SK-N-SH (cell line): Measurements from ENCODE around the gene UFC1. TPM values are rescaled to one million over a fixed set of nuclear protein-coding genes. Genes with fewer than 3 reads are reported as not detected.

Experiments
- CTCF ChIA-PET: fragments of 300-600, 350-600 bp; formaldehyde crosslinking; extraction: SDS; loops from one replicate; lab custom pipeline; 2021; lab: Yijun Ruan, JAX
- POLR2A ChIA-PET: fragments of 350-600 bp; sonication (Branson Sonifier 250); formaldehyde crosslinking; extraction: SDS; loops from one replicate; lab custom pipeline; 2020; ENCODE audit warnings: antibody characterized with exemption, inconsistent platforms; lab: Yijun Ruan, JAX
- DNase-seq: peaks from one replicate; pipeline ENCODE4 v3.0.0; 2012
- H2AFZ ChIP-seq: fragments of 200-600 bp; sonication (generic); 2 replicates; pipeline ENCODE4 v1.8.1; 2016; ENCODE audit warnings: antibody characterized with exemption, mild to moderate bottlenecking, low read depth
- H3F3A ChIP-seq: fragments of 200-600 bp; sonication (generic); replicated peaks from 2 replicates; pipeline ENCODE3; 2016; ENCODE audit warnings: antibody characterized with exemption, mild to moderate bottlenecking; ENCODE audit not compliant: insufficient read depth
- H3K27ac ChIP-seq, 2 experiments: fragments of 200-500 bp in 1 of 2; fragments of 200-600 bp in 1 of 2; sonication (Bioruptor generic) in 1 of 2; sonication (generic), shearing (Covaris generic) in 1 of 2; 2 replicates each; pipeline versions ENCODE4 v1.5.1 to v1.6.1; 2014 to 2016; ENCODE audit warnings: low read depth in 2 of 2, inconsistent platforms in 1 of 2, low read length in 1 of 2, mild to moderate bottlenecking in 1 of 2, mixed read lengths in 1 of 2
- H3K27me3 ChIP-seq: fragments of 200-600 bp; sonication (generic), shearing (Covaris generic); 2 replicates; pipeline ENCODE4 v1.6.1; 2016; ENCODE audit warnings: mixed run types; ENCODE audit not compliant: insufficient read depth
- H3K36me3 ChIP-seq, 2 experiments: fragments of 200-500 bp in 1 of 2; fragments of 200-600 bp in 1 of 2; sonication (Bioruptor generic) in 1 of 2; sonication (generic) in 1 of 2; replicated peaks in 1 of 2; 2 replicates each; pipeline versions ENCODE3 to v1.5.1; 2014 to 2016; ENCODE audit warnings: low read length in 1 of 2, mild to moderate bottlenecking in 1 of 2; ENCODE audit not compliant: insufficient read depth in 2 of 2, control insufficient read depth in 1 of 2
- H3K4me1 ChIP-seq, 2 experiments: fragments of 200-500 bp in 1 of 2; fragments of 200-600 bp in 1 of 2; sonication (Bioruptor generic) in 1 of 2; sonication (generic), shearing (Covaris generic) in 1 of 2; 2 replicates each; pipeline versions ENCODE4 v1.5.1 to v1.6.1; 2014 to 2016; ENCODE audit warnings: low read depth in 1 of 2, low read length in 1 of 2, mixed run types in 1 of 2; ENCODE audit not compliant: insufficient read depth in 2 of 2, control insufficient read depth in 1 of 2
- H3K4me2 ChIP-seq: fragments of 200-600 bp; sonication (generic), shearing (Covaris generic); 2 replicates; pipeline ENCODE4 v1.6.1; 2017; ENCODE audit warnings: mixed run types
- H3K4me3 ChIP-seq, 2 experiments: fragments of 200-500 bp in 1 of 2; fragments of 200-600 bp in 1 of 2; sonication (Bioruptor generic) in 1 of 2; sonication (generic), shearing (Covaris generic) in 1 of 2; 2 replicates each; pipeline versions ENCODE4 v1.5.1 to v1.8.1; 2014 to 2016; ENCODE audit warnings: low read depth in 2 of 2, inconsistent platforms in 1 of 2, low read length in 1 of 2, mild to moderate bottlenecking in 1 of 2, mixed read lengths in 1 of 2, moderate library complexity in 1 of 2
- H3K79me2 ChIP-seq: fragments of 200-600 bp; sonication (generic); 2 replicates; pipeline ENCODE4 v1.8.1; 2017; ENCODE audit warnings: mild to moderate bottlenecking; ENCODE audit not compliant: insufficient read depth
- H3K9ac ChIP-seq: fragments of 200-600 bp; sonication (generic); 2 replicates; pipeline ENCODE4 v1.6.1; 2017; ENCODE audit warnings: mixed run types
- H3K9me2 ChIP-seq: fragments of 200-600 bp; sonication (generic); 2 replicates; pipeline ENCODE4 v1.6.1; 2017; ENCODE audit warnings: mixed run types
- H3K9me3 ChIP-seq: fragments of 200-600 bp; sonication (generic); 2 replicates; pipeline ENCODE4 v1.6.1; 2017; ENCODE audit warnings: mixed run types, mild to moderate bottlenecking, moderate library complexity
- H4K20me1 ChIP-seq: fragments of 200-600 bp; sonication (generic); 2 replicates; pipeline ENCODE4 v1.6.1; 2017; ENCODE audit warnings: mild to moderate bottlenecking, mixed run types; ENCODE audit not compliant: insufficient read depth
- CTCF ChIP-seq: fragments of 200-600 bp; sonication (generic); IDR thresholded peaks from 2 replicates; pipeline ENCODE4 v1.6.1; 2017; ENCODE audit warnings: antibody characterized with exemption, mild to moderate bottlenecking, moderate library complexity
- EZH2phosphoT487 ChIP-seq: fragments of 200-600 bp; sonication (generic); IDR thresholded peaks from 2 replicates; pipeline ENCODE4 v1.6.1; 2017; ENCODE audit warnings: low read depth, mixed run types, mild to moderate bottlenecking, antibody characterized with exemption, moderate library complexity, borderline replicate concordance
- FOSL2 ChIP-seq: IDR thresholded peaks from 2 replicates; pipeline ENCODE4 v1.4.0; 2012; ENCODE audit warnings: low read depth, mild to moderate bottlenecking, moderate library complexity, borderline replicate concordance
- GABPA ChIP-seq: IDR thresholded peaks from 2 replicates; pipeline ENCODE4 v1.4.0; 2012; ENCODE audit warnings: low read depth, mild to moderate bottlenecking
- IRF3 ChIP-seq: fragments of 150-350 bp; IDR thresholded peaks from 2 replicates; pipeline ENCODE4 v1.6.1; 2016; ENCODE audit warnings: mild to moderate bottlenecking, low read depth, low read length
- JUND ChIP-seq: IDR thresholded peaks from 2 replicates; pipeline ENCODE4 v1.4.0; 2012
- MAX ChIP-seq: IDR thresholded peaks from 2 replicates; pipeline ENCODE4 v1.4.0; 2012; ENCODE audit warnings: low read depth
- POLR2AphosphoS5 ChIP-seq: IDR thresholded peaks from 2 replicates; pipeline ENCODE4 v1.6.1; 2012; ENCODE audit warnings: low read depth, low read length
- RAD21 ChIP-seq: IDR thresholded peaks from 2 replicates; pipeline ENCODE4 v1.6.1; 2012; ENCODE audit warnings: mild to moderate bottlenecking, low read length
- REST ChIP-seq: IDR thresholded peaks from 2 replicates; pipeline ENCODE4 v1.6.1; 2012; ENCODE audit warnings: mild to moderate bottlenecking, low read depth, low read length, moderate library complexity
- SMC3 ChIP-seq: IDR thresholded peaks from 2 replicates; pipeline ENCODE4 v1.6.1; 2012; ENCODE audit warnings: low read depth, low read length, improper control_type of control experiment
- YY1 ChIP-seq: IDR thresholded peaks from 2 replicates; pipeline ENCODE4 v1.4.0; 2012; ENCODE audit warnings: low read depth, mild to moderate bottlenecking
- WGBS: methylation state at CpG from one replicate; pipeline ENCODE4 v1.1.6; 2017; ENCODE audit warnings: low lambda C conversion rate; 5-methylcytosine and 5-hydroxymethylcytosine counted together
- polyA plus RNA-seq, 3 experiments: library from polyadenylated mRNA; depleted of rRNA; stranded (reverse); fragments of >200 nt; gene quantifications; 2 replicates each; pipeline ENCODE4 v1.2.3, GENCODE V29; 2012

Gene UFC1
- polyA plus RNA-seq, 1 of the 3 experiments (the other 2 are of a cell fraction): 150 TPM

- POLR2A ChIA-PET: interaction anchor here (1.1 kb wide), 1 partner anchor 11 kb away, joined by 3 read pairs; no protein-coding TSS in a partner anchor
- Histone ChIP-seq H3K4me3 (no peak overlapping the region), H3K79me2 (no peaks in the 10 kb centered on the region), H3K27ac (no peak overlapping the region), H3K4me2 (no peak overlapping the region), H3F3A (no peaks in the 10 kb centered on the region), H3K9me3 (no peaks in the 10 kb centered on the region), H2AFZ (no peak overlapping the region), H3K36me3 (peaks cover 0 to 19% of the 10 kb centered on the region in 2 experiments), H4K20me1 (no peaks in the 10 kb centered on the region), H3K9ac (no peak overlapping the region), H3K27me3 (no peaks in the 10 kb centered on the region), H3K4me1 (peaks cover 0 to 19% of the 10 kb centered on the region in 2 experiments; a peak in 2 of 4 replicates), H3K9me2 (no peaks in the 10 kb centered on the region)
- no peak for DNase-seq
- TF ChIP-seq MAX: no peak
- TF ChIP-seq JUND: no peak
- no peak for TF ChIP-seq CTCF
- no peak for TF ChIP-seq SMC3
- TF ChIP-seq FOSL2: no peak
- TF ChIP-seq POLR2AphosphoS5: no peak
- no peak for TF ChIP-seq IRF3
- no peak for TF ChIP-seq YY1
- no peak for TF ChIP-seq RAD21
- CTCF ChIA-PET: interaction anchor here (0.8 to 7.0 kb wide), 15 partner anchors 10 to 192 kb away, joined by 3 to 65 read pairs (median 12); partner anchors contain the start of genes APOA2, B4GALT3, NDUFS2 and PPOX
- WGBS: 95% methylated on average over 14 of the region's 22 CpGs
Measured at GRCh38 chr1:161190962-161191521, 37.3 kb downstream of the UFC1 start.

GRCh38 chr1:161191971-161192370 is 38.2 kb downstream of the UFC1 start:
- Histone ChIP-seq H3F3A (no peaks in the 10 kb centered on the region), H4K20me1 (no peaks in the 10 kb centered on the region), H2AFZ (no peak overlapping the region), H3K9ac (no peak overlapping the region), H3K79me2 (no peaks in the 10 kb centered on the region), H3K9me3 (no peaks in the 10 kb centered on the region), H3K27me3 (no peaks in the 10 kb centered on the region), H3K9me2 (no peaks in the 10 kb centered on the region), H3K4me3 (no peak overlapping the region), H3K4me1 (peaks cover 5 to 27% of the 10 kb centered on the region in 2 experiments; a peak in 3 of 4 replicates), H3K4me2 (no peak overlapping the region), H3K27ac (no peak overlapping the region), H3K36me3 (peaks cover 0 to 19% of the 10 kb centered on the region in 2 experiments)
- WGBS: 55% methylated on average over 8 of the region's 8 CpGs
- ChIA-PET POLR2A (interaction anchor here (1.1 to 1.4 kb wide), 2 partner anchors 10 to 34 kb away, joined by 3 read pairs; partner anchors contain the start of genes NDUFS2 and TOMM40L), CTCF (interaction anchor here (0.6 to 7.0 kb wide), 24 partner anchors 11 to 195 kb away, joined by 3 to 65 read pairs (median 6); partner anchors contain the start of genes APOA2, B4GALT3, CFAP126 and FCER1G)
- DNase-seq: no peak
- TF ChIP-seq GABPA (no peak), EZH2phosphoT487 (no peak), REST (no peak), FOSL2 (no peak)
